NCI-H510A treated with DMSO at 0.1 percent for 48 hours (cell line): ENCODE data around the gene CABP4.

Experiments used
- DNase-seq: peaks from one replicate; lab custom pipeline; 2025; lab: John Stamatoyannopoulos, UW

Gene CABP4

DNA sequence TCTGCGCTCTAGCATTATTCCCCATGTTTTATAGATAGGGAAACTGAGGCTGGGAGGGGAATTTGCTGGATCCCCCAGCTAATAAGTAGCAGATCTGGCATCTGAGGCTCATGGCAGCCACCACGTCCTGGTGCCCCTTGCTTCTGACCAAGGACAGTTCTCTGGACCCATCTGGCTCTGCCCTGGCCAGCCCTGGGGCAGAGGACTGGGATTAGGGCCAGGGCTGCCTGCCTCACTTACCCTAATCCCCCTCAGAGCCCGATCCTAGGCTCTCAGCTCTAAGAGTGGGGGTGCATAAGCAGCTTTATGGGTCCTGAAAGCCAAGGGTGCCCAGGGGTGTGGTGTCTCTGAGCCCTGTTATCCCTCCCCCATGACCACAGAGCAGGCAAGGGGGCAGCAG is at the start of gene CABP4:
CABP4 (plus strand) TSS at position 301 of the 400 bp plus-strand sequence; CDS start at position 371, 70 bp downstream.
- DNase-seq, result no peak

DNA sequence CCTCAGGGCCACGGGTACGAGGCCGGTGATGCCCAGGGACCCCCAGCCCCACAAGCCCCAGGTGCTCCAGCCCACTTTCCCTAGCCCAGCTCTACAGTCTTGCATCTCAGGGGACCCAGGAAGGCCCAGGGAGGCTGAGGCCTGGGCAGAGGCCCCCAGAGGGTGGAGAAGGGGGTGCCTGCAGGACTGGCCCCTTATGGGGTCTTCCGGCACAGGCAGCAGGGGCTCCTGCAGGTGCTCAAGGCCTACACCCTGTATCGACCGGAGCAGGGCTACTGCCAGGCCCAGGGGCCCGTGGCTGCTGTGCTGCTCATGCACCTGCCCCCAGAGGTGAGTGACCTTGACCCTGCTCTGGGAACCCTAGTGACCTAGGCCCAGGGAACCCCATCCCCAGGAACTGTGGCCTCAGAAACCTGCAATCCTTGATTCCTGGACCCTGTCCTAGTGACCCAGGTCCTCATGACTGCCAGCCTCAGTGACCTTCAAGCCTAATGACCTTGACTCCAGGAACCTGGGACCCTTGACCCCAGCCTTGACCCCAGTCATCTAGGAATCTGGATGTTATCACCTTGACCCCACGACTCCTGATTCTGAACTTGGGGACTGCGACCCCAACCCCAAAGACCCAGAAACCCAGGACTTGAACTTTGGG is 49.3 kb upstream of the CABP4 start:
- no peak for DNase-seq

DNA sequence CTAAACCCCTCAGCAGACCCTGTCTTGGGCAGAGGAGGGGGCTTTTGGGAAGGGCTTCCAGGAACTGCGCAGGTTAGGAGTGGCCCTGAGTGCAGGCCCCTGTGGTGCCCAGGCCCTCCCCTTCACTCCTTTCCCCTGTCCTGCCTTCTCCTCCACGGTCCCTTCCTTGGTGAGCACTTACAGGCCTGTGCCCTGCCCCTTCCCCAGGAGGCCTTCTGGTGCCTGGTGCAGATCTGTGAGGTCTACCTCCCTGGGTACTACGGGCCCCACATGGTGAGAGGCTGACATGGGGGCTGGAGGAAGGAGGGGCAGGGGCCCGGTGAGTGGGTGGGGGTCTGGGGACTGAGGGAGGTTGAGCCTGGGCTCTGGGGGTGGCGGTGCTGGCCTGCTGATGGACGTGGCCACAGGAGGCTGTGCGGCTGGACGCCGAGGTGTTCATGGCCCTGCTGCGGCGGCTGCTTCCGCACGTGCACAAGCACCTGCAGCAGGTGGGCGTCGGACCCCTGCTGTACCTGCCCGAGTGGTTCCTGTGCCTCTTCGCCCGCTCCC is 48.7 kb upstream of the CABP4 start:
- DNase-seq, result no peak

DNA sequence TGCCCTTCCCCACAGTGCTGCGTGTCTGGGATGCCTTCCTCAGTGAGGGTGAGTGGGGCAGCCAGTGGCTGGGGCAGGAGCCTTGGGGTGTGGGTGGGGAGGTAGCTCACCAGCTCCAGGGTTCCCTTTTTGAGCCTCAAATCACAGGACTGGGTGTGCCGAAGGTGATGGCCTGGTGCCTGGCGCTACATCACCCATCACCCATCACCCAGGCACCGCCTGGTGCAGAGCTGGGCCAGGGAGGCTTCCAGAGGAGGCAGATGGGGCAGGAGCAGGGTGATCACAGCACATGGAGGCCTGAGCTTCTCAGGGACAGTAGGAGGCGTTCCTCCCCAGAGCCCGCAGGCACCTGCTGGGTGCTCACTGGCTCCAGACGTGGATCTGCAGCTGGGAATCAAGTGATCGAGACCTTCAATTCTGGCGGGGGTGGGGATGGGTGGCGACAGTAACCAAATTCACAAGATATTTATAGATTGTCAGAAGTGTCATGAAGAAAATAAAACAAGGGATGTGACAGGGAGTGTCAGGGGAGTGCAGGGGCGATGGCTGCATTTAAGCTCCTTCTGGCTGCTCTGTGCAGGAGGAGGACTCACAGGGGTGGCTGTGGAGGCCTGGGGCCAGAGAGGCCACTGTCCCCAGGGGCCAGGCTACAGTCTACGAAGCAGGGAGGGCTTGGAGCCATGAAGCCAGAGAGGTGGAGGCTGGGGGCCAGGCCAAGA is 48.0 kb upstream of the CABP4 start:
- DNase-seq, result no peak

DNA sequence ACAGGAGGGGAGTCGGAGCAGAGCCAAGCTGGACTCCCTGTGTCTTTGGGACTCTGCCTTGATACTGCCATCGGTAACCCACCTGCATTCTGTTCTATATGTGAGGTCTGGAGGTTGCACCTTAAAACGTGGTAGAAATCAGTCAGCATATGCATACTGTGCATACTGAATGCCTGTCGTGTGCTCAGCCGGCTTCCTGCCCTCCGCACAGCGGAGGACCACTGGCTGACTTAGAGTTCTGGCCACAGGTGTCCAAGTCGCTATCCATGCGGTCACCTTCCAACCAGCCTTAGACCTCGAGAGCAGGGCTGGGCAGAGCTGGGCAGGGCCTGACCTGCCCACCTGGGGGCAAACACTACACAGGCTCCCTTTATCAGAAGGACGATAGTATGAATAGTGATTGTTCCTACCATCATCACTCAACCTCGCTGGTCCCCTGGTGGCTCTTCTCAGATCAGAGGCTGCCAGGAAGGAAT is 47.4 kb upstream of the CABP4 start:
- DNase-seq, result no peak

DNA sequence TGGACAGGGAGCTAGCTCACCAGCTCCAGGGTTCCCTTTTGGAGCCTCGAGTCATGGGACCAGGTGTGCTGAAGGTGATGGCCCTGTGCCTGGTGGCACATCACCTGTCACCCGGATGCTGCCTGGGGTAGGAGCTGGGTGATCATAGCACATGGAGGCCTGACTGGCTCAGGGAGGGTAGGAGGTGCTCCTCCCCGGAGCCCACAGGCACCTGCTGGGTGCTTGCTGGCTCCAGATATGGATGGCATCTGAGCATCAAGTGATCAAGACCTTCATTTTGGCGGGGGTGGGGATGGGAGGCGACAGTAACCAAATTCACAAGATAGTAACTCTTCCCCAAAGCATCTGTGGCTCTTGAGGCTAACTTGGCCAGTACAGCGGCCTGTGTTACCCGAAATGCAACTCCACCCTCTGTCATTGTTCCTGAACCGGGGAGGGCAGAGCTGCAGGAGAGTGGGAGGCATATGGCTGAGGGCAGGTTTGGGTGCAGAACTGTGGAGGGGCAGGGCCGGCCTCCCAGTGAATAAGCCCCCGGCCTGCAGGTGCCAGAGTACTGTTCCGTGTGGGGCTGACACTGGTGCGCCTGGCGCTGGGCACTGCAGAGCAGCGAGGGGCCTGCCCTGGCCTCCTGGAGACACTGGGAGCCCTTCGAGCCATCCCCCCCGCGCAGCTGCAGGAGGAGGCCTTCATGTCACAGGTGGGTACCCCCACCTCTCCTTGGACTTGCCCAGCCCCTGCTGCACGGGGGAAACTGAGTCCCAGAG is 46.5 kb upstream of the CABP4 start:
- DNase-seq, result no peak

DNA sequence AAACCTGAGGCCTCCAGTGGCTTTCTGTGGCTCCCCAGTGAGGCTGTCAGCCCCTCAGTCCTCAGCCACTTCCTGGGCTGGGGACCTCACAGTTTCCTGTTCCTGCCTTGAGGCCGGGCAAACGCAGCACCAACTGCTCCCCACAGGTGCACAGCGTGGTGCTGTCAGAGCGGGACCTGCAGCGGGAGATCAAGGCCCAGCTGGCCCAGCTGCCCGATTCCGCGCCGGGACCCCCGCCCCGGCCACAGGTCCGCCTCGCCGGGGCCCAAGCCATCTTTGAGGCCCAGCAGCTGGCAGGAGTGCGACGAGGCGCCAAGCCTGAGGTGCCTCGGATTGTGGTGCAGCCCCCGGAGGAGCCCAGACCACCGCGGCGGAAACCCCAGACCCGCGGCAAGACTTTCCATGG is 45.9 kb upstream of the CABP4 start:
- DNase-seq, result no peak

DNA sequence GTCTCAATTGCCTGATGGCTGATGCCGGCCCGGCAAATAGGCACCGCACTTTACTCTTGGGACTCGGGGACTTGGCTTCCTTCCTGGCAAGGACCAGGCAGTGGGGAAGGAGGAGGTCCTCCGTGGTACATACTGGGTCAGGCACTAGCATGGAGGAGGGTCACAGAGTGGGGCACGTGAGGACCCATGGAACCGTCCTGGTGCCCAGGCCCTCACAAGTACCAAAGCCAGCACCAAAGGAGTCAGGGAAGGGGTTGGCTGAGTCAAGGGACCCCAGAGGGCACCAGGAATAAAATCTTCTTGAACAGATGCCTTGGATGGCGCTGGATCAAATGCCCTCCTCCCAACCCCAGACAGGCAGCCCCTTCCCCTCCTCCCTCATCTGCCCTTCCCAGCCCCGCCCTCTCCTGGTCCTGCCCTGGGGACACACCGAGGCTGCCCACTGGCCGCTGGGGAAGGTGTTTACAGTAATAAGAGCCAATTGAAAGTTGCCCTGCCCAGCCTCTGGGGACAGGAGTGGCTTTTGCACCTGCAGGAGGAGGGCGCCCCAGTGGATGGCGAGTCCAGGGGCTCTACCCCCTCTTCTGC is 45.3 kb upstream of the CABP4 start:
- DNase-seq, result peak; percentile 89

DNA sequence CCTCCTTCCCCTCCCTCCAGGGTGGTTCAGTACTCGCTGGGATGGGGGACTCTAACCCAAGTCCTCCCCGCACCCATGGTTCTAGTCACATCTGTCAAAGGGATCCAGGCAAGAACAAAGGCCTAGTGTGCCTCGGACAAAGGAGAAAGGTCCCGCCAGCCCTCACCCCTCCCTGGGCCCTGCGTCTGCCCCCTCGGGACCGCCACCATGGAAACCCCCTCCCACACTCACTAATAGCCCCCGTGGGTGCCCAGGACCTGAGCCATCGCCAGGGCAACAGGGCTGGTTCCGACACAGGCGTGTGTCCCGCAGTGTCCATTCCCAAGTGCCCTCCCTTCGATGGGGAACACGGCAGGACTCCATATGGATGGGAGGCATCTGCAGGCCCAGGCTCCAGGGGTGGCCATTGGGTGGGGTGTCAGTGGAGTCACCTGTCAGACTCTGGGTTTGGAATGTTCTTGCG is 44.8 kb upstream of the CABP4 start:
- DNase-seq, result no peak

DNA sequence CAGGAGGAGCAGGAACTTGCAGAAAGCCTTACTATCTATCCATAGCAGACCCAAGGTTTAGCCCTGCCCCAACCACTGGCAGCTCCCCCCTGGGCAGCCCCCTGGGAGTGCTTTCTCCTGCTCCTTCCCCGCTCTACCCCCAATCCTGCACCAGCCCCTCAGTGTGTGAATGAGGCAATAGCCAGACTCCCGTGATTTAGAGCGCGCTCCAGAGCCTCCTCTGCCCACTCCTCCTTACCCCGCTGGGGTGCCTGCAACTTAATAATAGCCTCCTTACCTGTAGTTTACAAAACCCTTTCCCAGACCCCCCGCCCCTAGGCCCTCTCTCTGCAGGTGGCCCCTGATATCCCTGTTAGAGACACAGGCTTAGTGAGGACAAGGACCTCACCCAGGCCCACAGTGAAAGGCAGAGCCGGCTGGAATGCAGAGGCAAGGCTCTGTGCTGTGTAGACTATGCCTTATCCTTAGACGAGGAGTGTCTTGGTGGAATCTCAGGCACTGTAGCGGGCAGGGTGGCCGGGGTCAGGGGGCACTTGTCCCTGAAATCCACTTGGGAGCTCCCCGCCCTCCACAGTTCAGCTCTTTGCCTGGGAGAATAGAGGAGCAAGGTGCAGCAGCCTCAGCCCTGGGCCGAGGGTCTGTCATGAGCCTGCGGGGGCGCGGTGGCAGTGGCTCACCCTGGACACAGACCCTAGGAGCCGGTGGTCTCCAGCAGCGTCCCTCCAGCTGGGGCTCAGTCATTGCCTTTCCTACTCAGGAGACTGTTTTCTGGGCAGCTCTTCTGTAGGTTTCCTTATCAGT is 44.0 kb upstream of the CABP4 start:
- DNase-seq, result no peak

DNA sequence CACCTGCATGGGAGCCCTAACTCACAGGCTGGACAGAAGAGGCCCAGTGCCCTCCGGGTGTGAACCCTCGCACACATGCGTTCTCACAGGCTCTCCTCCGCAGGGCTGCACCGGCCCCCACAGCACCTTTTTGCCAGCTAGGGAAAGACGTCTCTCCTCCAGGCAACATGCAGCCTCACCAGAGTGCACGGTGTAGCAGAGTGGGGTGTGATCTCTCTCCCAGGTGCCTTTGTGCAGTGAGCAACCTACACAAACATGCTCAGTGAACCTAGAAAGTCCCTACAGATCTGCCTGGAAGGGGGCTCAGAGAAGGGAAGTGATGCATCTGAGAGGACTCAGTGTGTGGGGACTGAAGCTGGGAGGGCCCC is 43.4 kb upstream of the CABP4 start:
- DNase-seq, result no peak

DNA sequence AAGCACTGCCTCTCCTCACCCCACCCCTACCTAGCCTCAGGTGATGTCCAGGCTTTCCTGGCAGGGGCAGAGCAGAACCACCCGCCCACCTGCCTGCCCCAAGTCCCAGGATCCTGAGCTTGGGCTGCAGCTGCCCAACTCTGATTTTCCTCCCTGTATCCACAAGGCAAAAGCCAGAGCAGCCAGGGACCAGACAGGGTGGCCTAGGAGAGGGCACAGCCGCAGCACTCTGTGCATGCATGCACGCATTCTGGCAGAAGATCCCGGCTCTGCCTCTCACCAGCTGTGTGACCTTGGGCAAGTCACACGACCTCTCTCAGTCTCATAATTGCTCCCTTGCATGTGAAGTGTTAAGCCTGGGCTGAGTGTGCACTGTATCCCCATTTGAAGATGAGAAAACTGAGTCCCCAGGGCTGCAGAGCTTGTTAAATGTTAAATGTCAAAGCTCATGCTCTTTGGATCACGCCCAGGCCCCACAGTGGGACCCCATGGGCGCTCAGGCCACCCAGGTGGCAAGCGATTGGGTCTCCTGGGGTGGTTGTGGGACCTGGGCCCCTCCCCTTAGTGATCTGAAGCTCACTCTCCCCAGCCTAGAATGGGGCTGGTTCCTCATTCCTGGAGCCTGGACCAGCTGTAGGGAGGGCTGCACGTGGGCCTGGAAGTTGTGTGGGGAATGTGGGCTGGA is 42.5 kb upstream of the CABP4 start:
- no peak for DNase-seq

DNA sequence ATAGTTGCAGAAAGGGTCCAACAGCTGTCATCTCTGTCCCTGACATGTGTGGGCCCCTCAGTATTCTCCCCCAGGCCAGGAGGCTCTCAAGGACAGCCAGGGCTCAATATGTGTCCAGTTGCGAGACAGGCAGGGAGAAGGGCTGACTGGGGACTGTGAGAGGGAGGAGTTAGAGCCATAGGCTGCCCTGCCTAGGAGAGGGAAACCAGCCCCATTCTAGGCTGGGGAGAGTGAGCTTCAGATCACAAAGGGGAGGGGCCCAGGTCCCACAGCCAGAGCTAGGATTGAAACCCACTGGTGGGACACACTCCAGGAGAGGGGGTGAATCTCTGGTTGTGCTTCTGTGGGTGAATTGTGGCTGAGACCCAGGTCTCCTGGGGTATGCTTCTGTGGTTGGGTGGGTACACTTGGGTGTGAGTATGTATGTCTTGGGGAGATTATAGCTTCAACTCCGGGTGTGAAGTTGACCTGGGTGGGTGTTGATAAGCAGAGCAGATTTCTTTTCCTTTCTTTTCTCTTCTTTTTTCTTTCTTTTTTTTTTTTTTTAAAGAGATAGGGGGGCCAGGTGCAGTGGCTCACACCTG is 41.8 kb upstream of the CABP4 start:
- DNase-seq, result no peak

DNA sequence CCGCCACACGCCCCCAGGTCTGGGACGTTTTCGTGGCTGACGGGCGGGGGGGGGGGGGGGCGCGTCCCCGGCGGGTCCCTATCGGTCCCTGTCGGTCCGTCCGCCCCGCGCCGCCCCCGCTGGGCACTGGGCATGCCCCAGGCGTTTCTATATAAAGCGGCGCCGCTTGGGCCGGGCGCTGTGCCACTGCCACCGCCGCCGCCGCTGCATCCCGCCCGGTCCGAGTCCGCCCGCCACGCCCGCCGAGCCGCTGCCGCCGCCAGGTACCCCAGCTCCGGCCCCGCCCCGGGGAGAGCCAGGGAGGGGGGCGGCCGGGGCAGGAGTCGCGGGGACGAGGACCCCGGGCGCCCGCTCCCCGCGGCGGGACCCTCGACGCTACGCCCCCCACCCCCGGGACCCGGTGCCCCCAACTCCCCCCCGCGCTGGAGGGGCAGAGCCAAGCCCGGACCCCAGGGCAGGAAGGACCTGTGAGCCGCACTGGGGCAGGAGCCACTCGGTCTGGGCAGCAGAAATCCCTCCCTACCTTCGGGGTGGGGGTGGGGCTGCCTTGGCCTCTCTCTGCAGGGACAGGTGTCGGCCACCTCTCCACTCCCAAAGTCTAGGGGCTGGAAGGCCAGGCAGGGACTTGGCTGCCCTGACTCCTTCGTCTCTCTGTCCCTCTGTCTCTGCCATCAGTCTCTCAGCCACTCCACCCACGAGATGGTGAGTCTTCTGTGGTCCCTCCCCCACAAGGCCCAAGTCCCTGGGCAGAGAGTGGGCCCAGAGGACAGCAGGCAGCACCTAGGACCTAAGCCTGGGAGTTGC is 39.5 kb upstream of the CABP4 start, which contains the start of gene CARNS1:
CARNS1 (plus strand) TSS at position 178 of the 804 bp plus-strand sequence; CDS start at position 700, 522 bp downstream.
- peak; percentile 29 for DNase-seq

DNA sequence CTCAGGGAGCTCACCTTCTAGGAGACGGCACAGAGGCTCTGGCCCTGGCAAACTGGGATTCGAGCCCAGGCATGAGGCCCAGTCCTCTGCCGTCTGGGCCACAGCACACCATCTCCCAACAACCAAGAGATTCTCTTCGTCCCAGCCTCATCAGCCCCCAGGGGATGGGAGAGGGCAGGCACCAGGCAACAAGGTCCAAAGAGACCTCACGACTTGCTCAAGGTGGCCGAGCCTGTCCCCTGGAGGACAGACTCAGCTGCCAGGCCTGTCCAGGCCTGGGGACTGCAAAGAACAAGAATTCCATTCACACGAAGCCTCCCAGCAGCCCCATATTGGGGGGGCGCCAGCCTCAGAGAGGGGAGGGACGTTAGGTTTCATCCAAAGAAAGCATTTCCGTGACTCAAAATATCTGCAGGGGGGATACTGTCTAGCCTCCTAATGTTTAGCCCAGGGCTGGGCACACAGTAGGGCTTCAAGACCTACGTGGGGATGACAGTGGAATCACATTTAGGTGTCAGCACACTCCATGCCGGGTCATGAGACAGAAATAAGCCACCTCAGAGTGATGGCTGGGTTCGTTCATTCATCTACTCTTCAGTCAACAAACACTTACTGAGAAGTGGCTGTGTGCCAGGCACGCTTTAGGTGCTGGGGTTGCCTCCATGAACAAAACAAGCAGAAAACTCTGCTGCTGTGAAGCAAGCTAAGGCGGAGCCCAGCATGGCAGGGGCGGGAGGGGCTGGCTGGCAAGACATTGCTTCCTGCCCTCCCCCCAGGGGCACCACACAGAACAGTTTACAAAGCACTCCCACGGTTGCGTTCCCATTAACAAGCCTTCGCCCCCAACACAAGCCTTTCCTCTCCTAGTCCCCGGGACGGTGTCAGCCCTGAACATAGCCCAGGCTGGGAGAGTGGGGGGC is 38.5 kb upstream of the CABP4 start:
- DNase-seq, result peak; percentile 66

DNA sequence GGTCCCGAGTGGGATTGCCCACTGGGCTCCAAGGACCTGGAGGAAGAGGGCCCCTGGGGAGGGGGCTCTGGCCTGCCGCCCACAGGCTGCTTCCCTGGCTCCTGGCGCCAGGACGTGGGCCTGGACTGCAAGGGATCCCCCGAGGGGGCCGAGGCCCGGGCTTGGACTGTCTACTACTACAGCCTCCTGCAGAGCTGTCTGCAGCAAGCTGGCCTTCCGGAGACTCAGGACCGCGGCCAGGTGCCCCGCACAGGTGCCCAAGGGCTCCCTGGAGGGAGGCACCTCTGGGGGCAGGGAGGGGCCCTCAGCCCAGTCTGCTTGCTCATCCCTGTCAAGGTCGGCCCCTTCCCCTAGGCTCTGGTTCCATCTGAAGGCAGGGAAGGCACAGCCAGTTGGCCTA is 37.7 kb upstream of the CABP4 start:
- DNase-seq, result no peak

DNA sequence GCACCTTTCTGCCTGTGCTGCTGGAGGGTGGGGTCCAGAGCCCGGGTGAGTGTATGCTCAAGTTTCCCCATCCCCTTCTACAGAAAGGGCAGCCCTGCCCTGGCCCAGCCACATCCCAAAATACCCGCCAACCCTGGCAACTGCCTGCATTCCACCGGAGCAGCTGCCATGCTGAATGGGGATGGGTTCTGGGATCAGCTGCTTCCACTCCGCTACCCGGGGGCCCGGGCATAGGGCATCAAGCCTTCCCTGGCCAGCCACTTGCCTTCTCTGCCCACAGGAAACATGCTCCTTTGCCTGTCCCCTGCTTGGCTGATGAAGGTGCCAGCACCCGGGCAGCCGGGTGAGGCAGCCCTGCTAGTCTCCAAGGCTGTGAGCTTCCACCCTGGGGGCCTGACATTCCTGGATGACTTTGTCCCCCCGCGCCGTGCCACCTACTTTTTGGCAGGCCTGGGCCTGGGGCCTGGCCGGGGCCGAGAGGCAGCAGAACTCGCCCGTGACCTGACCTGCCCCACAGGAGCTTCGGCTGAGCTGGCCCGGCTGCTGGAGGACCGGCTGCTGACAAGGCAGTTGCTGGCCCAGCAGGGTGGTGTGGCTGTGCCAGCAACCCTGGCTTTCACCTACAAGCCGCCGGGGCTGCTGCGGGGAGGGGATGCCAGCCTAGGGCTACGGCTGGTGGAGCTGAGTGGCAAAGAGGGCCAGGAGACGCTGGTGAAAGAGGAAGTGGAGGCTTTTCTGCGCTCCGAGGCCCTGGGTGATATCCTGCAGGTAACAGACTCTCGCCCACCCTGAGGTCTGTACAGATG is 36.5 kb upstream of the CABP4 start:
- DNase-seq, result no peak
